ENCODE data around the gene UNC119. TPM values are rescaled to one million over a fixed set of nuclear protein-coding genes. Genes with fewer than 3 reads are reported as not detected.

The UNC119 gene
- total and polyA plus RNA-seq, 12 donors, result 26.7 to 80.8 (median 38.8) TPM

DNA sequence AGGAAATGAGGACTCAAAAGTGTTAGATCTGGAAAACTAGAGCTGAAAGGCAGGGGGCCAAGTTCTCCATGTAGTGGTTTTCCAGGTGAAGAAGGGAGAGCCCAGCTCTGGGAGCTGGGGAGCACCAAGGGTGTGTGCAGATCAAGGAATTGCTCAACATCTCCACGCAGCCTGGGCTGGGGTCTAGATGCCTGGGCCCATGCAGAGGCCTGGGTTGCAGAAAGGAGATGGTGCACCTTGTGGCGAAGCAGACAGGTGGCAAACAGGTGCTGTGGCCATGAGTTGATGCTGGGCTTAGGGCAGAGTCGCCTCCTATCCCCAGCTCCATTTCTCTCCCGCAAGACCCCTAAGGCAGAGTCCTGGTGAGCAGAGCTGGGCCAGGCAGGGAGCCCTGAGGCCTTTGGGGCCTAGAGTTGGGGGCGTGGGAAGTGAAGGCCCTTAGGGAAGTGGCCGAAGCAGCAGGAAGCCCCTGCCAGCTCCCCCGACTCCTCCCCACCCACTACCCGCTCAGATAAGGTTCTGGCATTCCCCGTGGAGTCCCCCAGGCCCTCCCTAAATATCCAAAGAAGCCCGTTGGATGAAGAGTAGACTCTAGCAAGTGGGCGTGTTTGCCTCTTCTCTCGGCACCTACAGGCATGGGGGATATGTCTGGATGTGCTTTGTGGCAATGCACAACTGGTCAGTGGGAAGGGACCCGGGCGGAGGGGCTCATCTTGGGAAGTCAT lies 45.5 kb downstream of the UNC119 start:
- Histone ChIP-seq H3K4me1 (replicated peaks in 1 of 2) (no peaks in the 10 kb centered on the region), H3K27ac (no peak overlapping the region), H3K36me3 (replicated peaks in 1 of 2) (no peaks in the 10 kb centered on the region), H3K4me3 (no peak overlapping the region), H3K9me3 (replicated peaks in 1 of 3) (no peaks in the 10 kb centered on the region), H3K27me3 (peaks cover 29% of the 10 kb centered on the region)
- intact Hi-C loops (cut with DNase I), result no loop called here
- TF ChIP-seq, protein P1, sequence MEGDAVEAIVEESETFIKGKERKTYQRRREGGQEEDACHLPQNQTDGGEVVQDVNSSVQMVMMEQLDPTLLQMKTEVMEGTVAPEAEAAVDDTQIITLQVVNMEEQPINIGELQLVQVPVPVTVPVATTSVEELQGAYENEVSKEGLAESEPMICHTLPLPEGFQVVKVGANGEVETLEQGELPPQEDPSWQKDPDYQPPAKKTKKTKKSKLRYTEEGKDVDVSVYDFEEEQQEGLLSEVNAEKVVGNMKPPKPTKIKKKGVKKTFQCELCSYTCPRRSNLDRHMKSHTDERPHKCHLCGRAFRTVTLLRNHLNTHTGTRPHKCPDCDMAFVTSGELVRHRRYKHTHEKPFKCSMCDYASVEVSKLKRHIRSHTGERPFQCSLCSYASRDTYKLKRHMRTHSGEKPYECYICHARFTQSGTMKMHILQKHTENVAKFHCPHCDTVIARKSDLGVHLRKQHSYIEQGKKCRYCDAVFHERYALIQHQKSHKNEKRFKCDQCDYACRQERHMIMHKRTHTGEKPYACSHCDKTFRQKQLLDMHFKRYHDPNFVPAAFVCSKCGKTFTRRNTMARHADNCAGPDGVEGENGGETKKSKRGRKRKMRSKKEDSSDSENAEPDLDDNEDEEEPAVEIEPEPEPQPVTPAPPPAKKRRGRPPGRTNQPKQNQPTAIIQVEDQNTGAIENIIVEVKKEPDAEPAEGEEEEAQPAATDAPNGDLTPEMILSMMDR (IDR thresholded peaks at IDR 0.05), result no peak
- WGBS, 4 donors, result 75 to 87% (median 82%) methylated on average over 8 to 14 of the region's 14 CpGs
- DNase-seq, result no peak

DNA sequence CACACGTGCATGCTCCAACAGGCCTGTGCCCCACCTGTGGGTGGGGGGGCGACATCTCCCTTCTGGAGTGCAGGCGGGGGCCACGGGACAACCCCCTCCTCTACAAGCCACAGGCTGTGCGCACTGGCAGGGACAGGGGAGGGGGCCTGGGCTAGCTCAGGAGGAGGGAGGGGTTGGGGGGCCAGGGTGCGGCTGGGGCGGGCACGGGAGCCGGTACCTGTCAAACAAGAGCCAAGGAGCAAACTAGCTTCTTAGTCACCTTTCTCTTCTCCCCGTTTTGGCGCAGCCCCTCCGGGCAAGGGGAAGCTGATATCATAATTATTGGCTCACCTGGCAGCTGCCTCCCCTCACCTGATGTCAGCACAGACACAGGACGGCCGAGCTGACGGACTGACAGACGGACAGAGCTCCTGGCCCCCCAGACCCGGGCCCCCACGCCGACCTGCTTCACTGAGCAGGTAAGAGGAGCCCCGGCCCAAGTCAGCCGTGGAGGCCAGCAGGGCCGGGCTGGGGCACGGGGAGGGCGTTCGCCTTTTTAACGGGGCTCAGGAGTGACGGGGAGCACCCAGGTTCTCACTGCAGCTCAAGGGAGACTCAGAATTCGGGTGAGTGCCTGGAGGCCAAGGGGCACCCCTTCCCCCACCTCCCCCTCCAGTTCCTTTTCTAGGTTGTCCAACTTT lies 46.3 kb downstream of the UNC119 start, which contains the start of gene FOXN1:
Gene FOXN1 (plus strand): TSS at position 363 of the 680 bp plus-strand sequence. CDS start 17,622 bp downstream, outside the sequence.
- no peak within 1 kb of the TSS for H3K4me3 ChIP-seq
- 75 to 83% (median 78%) methylated on average over 4 to 28 of the region's 28 CpGs for WGBS, 4 donors
- no peaks in the 10 kb centered on the region for H3K9me3 ChIP-seq (replicated peaks in 1 of 3)
- no peak within 1 kb of the TSS for H3K27ac ChIP-seq
- H3K27me3 ChIP-seq, result peaks cover 25% of the 10 kb centered on the region
- H3K36me3 ChIP-seq (replicated peaks in 1 of 2), result no peaks in the 10 kb centered on the region
- H3K4me1 ChIP-seq (replicated peaks in 1 of 2), result no peaks in the 10 kb centered on the region
- intact Hi-C loops (cut with DNase I), result no loop called here
- no peak for DNase-seq
- TF ChIP-seq, protein P1 (IDR thresholded peaks at IDR 0.05), result no peak
- TF ChIP-seq POLR2A (IDR thresholded peaks at IDR 0.05), result no peak

DNA sequence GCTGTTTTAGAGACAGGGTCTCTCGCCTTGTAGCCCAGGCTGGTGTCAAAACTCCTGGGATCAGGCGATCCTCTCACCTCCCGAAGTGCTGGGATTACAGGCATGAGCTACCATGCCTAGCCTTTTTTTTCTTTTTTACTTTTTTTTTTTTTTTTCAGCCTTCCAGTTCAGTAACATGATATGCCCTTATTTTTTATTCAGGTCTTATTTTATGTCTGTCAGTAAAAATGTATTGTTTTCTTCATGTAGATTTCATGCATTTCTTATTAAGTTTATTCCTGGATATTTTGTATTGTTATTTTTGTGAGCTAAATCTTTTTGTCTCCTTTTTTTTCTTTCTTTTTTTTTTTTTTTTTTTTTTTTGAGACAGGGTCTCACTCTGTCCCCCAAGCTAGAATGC lies 49.0 kb downstream of the UNC119 start:
- no peak for TF ChIP-seq POLR2A (IDR thresholded peaks at IDR 0.05)
- TF ChIP-seq, protein P1 (IDR thresholded peaks at IDR 0.05), result no peak
- no peak for DNase-seq
- Histone ChIP-seq H3K27ac (no peak overlapping the region), H3K27me3 (peaks cover 19% of the 10 kb centered on the region), H3K4me3 (no peak overlapping the region), H3K36me3 (replicated peaks in 1 of 2) (no peaks in the 10 kb centered on the region), H3K9me3 (replicated peaks in 1 of 3) (no peaks in the 10 kb centered on the region), H3K4me1 (replicated peaks in 1 of 2) (no peaks in the 10 kb centered on the region)
- 60 to 74% (median 69%) methylated on average over 3 of the region's 3 CpGs for WGBS, 4 donors
- intact Hi-C loops (cut with DNase I), result no loop called here

DNA sequence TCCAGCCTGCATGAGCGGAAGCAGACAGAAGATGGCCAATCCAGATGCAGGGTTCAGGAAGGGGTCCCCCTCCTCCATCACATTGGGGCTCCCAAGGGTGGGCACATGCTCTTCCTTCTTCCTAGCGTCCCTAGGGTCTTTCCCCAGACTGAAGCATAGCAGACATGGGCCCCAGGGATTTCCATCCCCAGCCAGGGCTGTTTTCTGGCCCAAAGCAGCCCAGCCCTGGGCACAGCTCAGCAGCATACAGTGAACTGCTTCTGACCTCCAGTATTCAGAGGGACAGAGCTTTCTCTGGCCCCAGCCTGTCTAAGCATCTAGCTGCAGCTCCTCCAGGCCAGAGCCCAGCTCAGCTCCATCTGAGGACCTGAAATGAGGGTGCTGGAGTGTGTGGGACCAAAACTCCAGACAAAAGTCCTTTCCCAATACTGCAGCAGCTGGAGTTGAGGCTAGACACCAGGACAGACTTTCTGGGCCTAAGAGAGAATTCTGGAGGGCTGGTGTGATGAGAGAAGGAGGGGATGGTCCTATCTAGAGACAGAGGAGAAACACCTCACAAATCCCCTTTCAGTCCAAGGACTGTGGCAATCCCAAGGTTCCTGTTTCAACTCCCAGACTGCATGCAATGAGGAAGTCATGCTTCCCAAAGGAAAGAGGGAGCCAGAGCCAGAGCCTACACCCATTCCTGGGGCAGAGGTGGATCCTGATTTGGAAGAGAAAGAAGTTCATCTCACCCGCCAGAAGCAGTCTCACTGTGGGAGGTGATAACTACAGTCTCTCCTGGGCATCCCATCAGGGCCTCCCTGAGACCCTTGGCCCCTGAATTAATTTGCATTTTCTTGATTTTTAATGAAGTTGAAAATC lies 50.8 kb downstream of the UNC119 start:
- no peak for DNase-seq
- Histone ChIP-seq H3K36me3 (replicated peaks in 1 of 2) (no peaks in the 10 kb centered on the region), H3K27ac (no peak overlapping the region), H3K4me3 (no peak overlapping the region), H3K27me3 (peaks cover 4% of the 10 kb centered on the region), H3K4me1 (replicated peaks in 1 of 2) (no peaks in the 10 kb centered on the region), H3K9me3 (replicated peaks in 1 of 3) (no peaks in the 10 kb centered on the region)
- intact Hi-C loops (cut with DNase I), result no loop called here
- TF ChIP-seq, protein P1 (IDR thresholded peaks at IDR 0.05), result no peak
- no peak for TF ChIP-seq POLR2A (IDR thresholded peaks at IDR 0.05)
- WGBS, 4 donors, result 70 to 79% (median 75%) methylated on average over 3 of the region's 3 CpGs

All from adrenal gland (tissue), 12 donors.